Effector memory CD4-positive, alpha-beta T cell (primary cell): Measurements from ENCODE around the gene SVOP.
"Not testable (repeated sequence)": the region's sequence is repeated elsewhere in the genome, so short reads cannot be mapped to it uniquely, and the experiment has no call there.

Experiments
- DNase-seq, 3 donors: peaks; one replicate each; pipeline ENCODE4 v3.0.0-alpha.2; 2020
- H3K27ac ChIP-seq: 2 replicates; pipeline ENCODE4 v1.7.0; 2013; ENCODE audit warnings: mild to moderate bottlenecking, low read length, moderate library complexity; ENCODE audit not compliant: insufficient read depth, poor library complexity, severe bottlenecking
- H3K27me3 ChIP-seq: replicated peaks from 2 replicates; pipeline ENCODE4 v1.7.0; 2013; ENCODE audit warnings: mild to moderate bottlenecking, low read length; ENCODE audit not compliant: insufficient read depth, control insufficient read depth, poor library complexity, severe bottlenecking
- H3K36me3 ChIP-seq: 2 replicates; pipeline ENCODE4 v1.7.0; 2013; ENCODE audit warnings: mild to moderate bottlenecking, low read length, moderate library complexity; ENCODE audit not compliant: control insufficient read depth, insufficient read depth
- H3K4me1 ChIP-seq: 2 replicates; pipeline ENCODE4 v1.7.0; 2013; ENCODE audit warnings: low read length, mild to moderate bottlenecking; ENCODE audit not compliant: control insufficient read depth, insufficient read depth, poor library complexity, severe bottlenecking
- H3K4me3 ChIP-seq: 2 replicates; pipeline ENCODE4 v1.7.0; 2013; ENCODE audit warnings: low read length, low read depth, mild to moderate bottlenecking; ENCODE audit not compliant: insufficient read depth, poor library complexity, severe bottlenecking
- H3K9me3 ChIP-seq: 2 replicates; pipeline ENCODE4 v1.7.0; 2013; ENCODE audit warnings: mild to moderate bottlenecking, low read length, moderate library complexity; ENCODE audit not compliant: control insufficient read depth

Gene SVOP

GRCh38 chr12:109004017-109004416 is 16.9 kb downstream of the SVOP start:
- Histone ChIP-seq H3K4me3 (no peak overlapping the region), H3K4me1 (no peaks in the 10 kb centered on the region), H3K27ac (no peak overlapping the region), H3K36me3 (no peaks in the 10 kb centered on the region), H3K27me3 (no peaks in the 10 kb centered on the region), H3K9me3 (no peaks in the 10 kb centered on the region)
- DNase-seq, result no peak

GRCh38 chr12:108996320-108996719 is 24.5 kb downstream of the SVOP start:
- no peak overlapping the region for H3K4me3 ChIP-seq
- no peak overlapping the region for H3K27ac ChIP-seq
- H3K9me3 ChIP-seq, result no peaks in the 10 kb centered on the region
- no peak for DNase-seq
- H3K27me3 ChIP-seq, result no peaks in the 10 kb centered on the region
- no peaks in the 10 kb centered on the region for H3K4me1 ChIP-seq
- no peaks in the 10 kb centered on the region for H3K36me3 ChIP-seq

DNA sequence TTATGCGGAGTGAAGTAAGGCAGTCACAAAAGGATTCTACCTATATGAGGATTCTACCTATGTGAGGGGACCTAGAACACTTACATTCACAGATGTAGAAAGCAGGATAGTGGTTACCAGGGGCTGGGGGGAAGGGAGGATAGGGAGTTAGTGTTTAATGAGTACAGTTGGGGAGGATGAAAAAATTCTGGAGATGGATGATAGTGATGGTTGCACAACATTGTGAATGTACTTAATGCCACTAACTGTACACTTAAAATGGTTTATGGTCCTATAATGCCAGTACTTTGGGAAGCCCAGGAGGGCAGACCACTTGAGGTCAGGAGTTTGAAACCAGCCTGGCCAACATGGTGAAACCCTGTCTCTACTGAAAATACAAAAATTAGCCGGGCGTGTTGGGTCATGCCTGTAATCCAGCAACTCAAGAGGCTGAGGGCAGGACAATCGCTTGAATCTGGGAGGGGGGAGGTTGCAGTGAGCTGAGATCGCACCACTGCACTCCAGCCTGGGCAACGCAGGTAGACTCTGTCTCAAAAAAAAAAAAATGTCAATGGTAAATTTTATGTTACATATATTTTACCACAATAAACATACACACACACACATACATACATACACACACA is 25.4 kb downstream of the SVOP start:
- Histone ChIP-seq H3K27ac (no peak overlapping the region), H3K9me3 (no peaks in the 10 kb centered on the region), H3K27me3 (no peaks in the 10 kb centered on the region), H3K4me3 (no peak overlapping the region), H3K4me1 (no peaks in the 10 kb centered on the region), H3K36me3 (no peaks in the 10 kb centered on the region)
- DNase-seq, result no peak

DNA sequence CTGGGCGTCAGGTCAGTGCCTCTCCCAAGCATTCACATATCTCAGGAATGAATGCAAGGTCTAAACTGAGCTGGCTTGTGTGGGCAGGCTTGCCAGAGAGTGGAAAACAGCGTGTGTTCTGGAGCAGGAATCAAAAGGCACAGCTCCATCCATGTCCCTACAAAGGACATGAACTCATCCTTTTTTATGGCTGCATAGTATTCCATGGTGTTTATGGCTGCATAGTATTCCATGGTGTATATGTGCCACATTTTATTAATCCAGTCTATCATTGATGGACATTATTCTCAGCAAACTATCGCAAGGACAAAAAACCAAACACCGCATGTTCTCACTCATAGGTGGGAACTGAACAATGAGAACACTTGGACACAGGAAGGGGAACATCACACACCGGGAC is 30.8 kb downstream of the SVOP start:
- not testable (repeated sequence) for H3K36me3 ChIP-seq, H3K27me3 ChIP-seq, H3K4me1 ChIP-seq, H3K9me3 ChIP-seq, H3K27ac ChIP-seq, DNase-seq, H3K4me3 ChIP-seq

GRCh38 chr12:108989376-108989775 is 31.5 kb downstream of the SVOP start:
- H3K36me3 ChIP-seq, result no peaks in the 10 kb centered on the region
- H3K4me1 ChIP-seq, result no peaks in the 10 kb centered on the region
- H3K27me3 ChIP-seq, result no peaks in the 10 kb centered on the region
- H3K9me3 ChIP-seq, result no peaks in the 10 kb centered on the region
- H3K27ac ChIP-seq, result no peak overlapping the region
- H3K4me3 ChIP-seq, result no peak overlapping the region
- DNase-seq, result no peak

- Histone ChIP-seq H3K27ac (no peak overlapping the region), H3K9me3 (no peaks in the 10 kb centered on the region), H3K4me3 (no peak overlapping the region), H3K4me1 (no peaks in the 10 kb centered on the region), H3K36me3 (no peaks in the 10 kb centered on the region), H3K27me3 (no peaks in the 10 kb centered on the region)
- no peak for DNase-seq
Measured at GRCh38 chr12:108985750-108986149, 35.1 kb downstream of the SVOP start.

- no peaks in the 10 kb centered on the region for H3K9me3 ChIP-seq
- H3K27ac ChIP-seq, result no peak overlapping the region
- H3K4me1 ChIP-seq, result no peaks in the 10 kb centered on the region
- no peak for DNase-seq
- H3K36me3 ChIP-seq, result no peaks in the 10 kb centered on the region
- no peaks in the 10 kb centered on the region for H3K27me3 ChIP-seq
- no peak overlapping the region for H3K4me3 ChIP-seq
Measured at GRCh38 chr12:108983227-108983626, 37.6 kb downstream of the SVOP start.

GRCh38 chr12:108982621-108983219 is 38.1 kb downstream of the SVOP start:
- DNase-seq, result no peak
- Histone ChIP-seq H3K9me3 (no peaks in the 10 kb centered on the region), H3K36me3 (no peaks in the 10 kb centered on the region), H3K27me3 (no peaks in the 10 kb centered on the region), H3K27ac (no peak overlapping the region), H3K4me3 (no peak overlapping the region), H3K4me1 (no peaks in the 10 kb centered on the region)

DNA sequence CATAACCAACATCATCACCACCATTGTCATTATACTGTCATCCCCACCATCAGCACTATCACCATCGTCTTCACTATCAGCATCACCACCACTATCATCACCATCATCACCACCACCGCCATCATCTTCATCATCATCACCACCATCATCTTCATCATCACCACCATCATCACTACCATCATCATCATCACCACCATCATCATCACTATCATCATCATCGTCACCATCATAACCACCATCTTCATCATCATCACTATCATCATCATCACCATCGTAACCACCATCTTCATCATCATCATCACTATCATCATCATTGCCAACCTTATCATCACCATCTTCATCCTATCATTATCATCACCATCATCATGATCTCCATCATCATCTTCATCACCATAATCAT is 39.0 kb downstream of the SVOP start:
- H3K27me3 ChIP-seq, result no peaks in the 10 kb centered on the region
- no peak for DNase-seq
- H3K27ac ChIP-seq, result no peak overlapping the region
- no peaks in the 10 kb centered on the region for H3K9me3 ChIP-seq
- no peaks in the 10 kb centered on the region for H3K36me3 ChIP-seq
- H3K4me3 ChIP-seq, result no peak overlapping the region
- no peaks in the 10 kb centered on the region for H3K4me1 ChIP-seq

GRCh38 chr12:108980831-108981618 is 39.8 kb downstream of the SVOP start:
- no peaks in the 10 kb centered on the region for H3K9me3 ChIP-seq
- H3K4me1 ChIP-seq, result no peaks in the 10 kb centered on the region
- no peaks in the 10 kb centered on the region for H3K27me3 ChIP-seq
- no peak for DNase-seq
- H3K4me3 ChIP-seq, result no peak overlapping the region
- no peak overlapping the region for H3K27ac ChIP-seq
- no peaks in the 10 kb centered on the region for H3K36me3 ChIP-seq
